K562 (cell line): ENCODE data around the gene HLA-B. TPM values are rescaled to one million over a fixed set of nuclear protein-coding genes. Genes with fewer than 3 reads are reported as not detected.

ENCODE experiments used
- ATAC-seq: fragments of 200-7000 bp; cut with Tn5 transposase; 3 replicates; pipeline ENCODE4 v1.9.1; 2020; ENCODE audit warnings: moderate library complexity
- BruUV-seq: library from RNA; stranded (reverse); fragments of 400-500 nt; replicated peaks from 2 replicates; lab custom pipeline; 2021; lab: Mats Ljungman, UMichigan
- CTCF ChIA-PET: fragments of 300-600 bp; formaldehyde crosslinking; extraction: SDS; loops from one replicate; lab custom pipeline; 2021; ENCODE audit warnings: low intra/inter-chr PET ratio; lab: Yijun Ruan, JAX
- POLR2A ChIA-PET: fragments of 300-600, 350-650 bp; sonication (Branson Sonifier 250); formaldehyde crosslinking; extraction: SDS; loops from one replicate; lab custom pipeline; 2021; ENCODE audit warnings: antibody characterized with exemption, inconsistent platforms; lab: Yijun Ruan, JAX
- DNase-seq, 4 experiments: peaks; one replicate each; pipeline versions ENCODE4 v3.0.0 to v3.0.0-alpha.2; 2011 to 2018; ENCODE audit warnings: low spot score in 3 of 4, mixed read lengths in 3 of 4; ENCODE audit errors: extremely low read depth in 1 of 4
- FAIRE-seq: peaks from 2 replicates; lab custom pipeline; 2011; peaks lifted over from hg19 to GRCh38; lab: Jason Lieb, UNC
- H2AFZ ChIP-seq: 2 replicates; pipeline ENCODE4 v1.6.0; 2011; ENCODE audit warnings: low read depth, low read length, control low read depth, inconsistent platforms
- H3K27ac ChIP-seq: fragments of 200-600 bp; 3 replicates; pipeline ENCODE4 v1.8.0; 2011; ENCODE audit warnings: low read depth, mild to moderate bottlenecking, control low read depth, inconsistent platforms, low read length, moderate library complexity, mixed read lengths; ENCODE audit errors: extremely low read depth
- H3K27me3 ChIP-seq, 2 experiments: fragments of 300-600 bp in 1 of 2; 2 replicates in 1 of 2; 3 replicates in 1 of 2; pipeline versions ENCODE4 v1.6.0 to v1.8.0; 2011; ENCODE audit warnings: inconsistent platforms in 2 of 2, low read length in 2 of 2, mild to moderate bottlenecking in 1 of 2, mixed read lengths in 1 of 2, moderate library complexity in 1 of 2; ENCODE audit not compliant: control insufficient read depth in 2 of 2, insufficient read depth in 2 of 2
- H3K36me3 ChIP-seq: fragments of 300-600 bp; 3 replicates; pipeline ENCODE4 v1.8.0; 2011; ENCODE audit warnings: mild to moderate bottlenecking, low read length, inconsistent platforms; ENCODE audit not compliant: control insufficient read depth, insufficient read depth
- H3K4me1 ChIP-seq, 2 experiments: fragments of 200-600 bp in 1 of 2; replicated peaks in 1 of 2; 2 replicates in 1 of 2; 3 replicates in 1 of 2; pipeline versions ENCODE4 v1.5.1 to v1.8.0; 2011; ENCODE audit warnings: inconsistent platforms in 2 of 2, low read length in 2 of 2, mild to moderate bottlenecking in 1 of 2, mixed read lengths in 1 of 2, moderate library complexity in 1 of 2; ENCODE audit not compliant: control insufficient read depth in 2 of 2, insufficient read depth in 2 of 2
- H3K4me2 ChIP-seq: 2 replicates; pipeline ENCODE4 v1.6.1; 2011; ENCODE audit warnings: low read length, control low read depth, inconsistent platforms, mixed read lengths; ENCODE audit not compliant: insufficient read depth
- H3K4me3 ChIP-seq: fragments of 200-600 bp; sonication (generic), shearing (Covaris generic); 2 replicates; pipeline ENCODE4 v1.5.1; 2016; ENCODE audit warnings: control low read depth, inconsistent platforms
- H3K79me2 ChIP-seq: fragments of 200-600 bp; 3 replicates; pipeline ENCODE4 v1.8.0; 2011; ENCODE audit warnings: low read length, inconsistent platforms; ENCODE audit not compliant: control insufficient read depth, insufficient read depth
- H3K9ac ChIP-seq, 2 experiments: 2 replicates each; pipeline versions ENCODE4 v1.6.0 to v1.6.1; 2011; ENCODE audit warnings: low read depth in 2 of 2, low read length in 2 of 2, control low read depth in 1 of 2, inconsistent platforms in 1 of 2, mild to moderate bottlenecking in 1 of 2, mixed read lengths in 1 of 2; ENCODE audit not compliant: insufficient read depth in 1 of 2
- H3K9me1 ChIP-seq: one replicate; pipeline ENCODE4 v1.6.0; 2011; ENCODE audit warnings: inconsistent platforms, mild to moderate bottlenecking, low read length, moderate library complexity; ENCODE audit not compliant: control insufficient read depth, insufficient read depth
- H3K9me3 ChIP-seq: replicated peaks from 2 replicates; pipeline ENCODE4 v1.5.1; 2011; ENCODE audit warnings: low read depth, low read length, inconsistent platforms; ENCODE audit not compliant: control insufficient read depth, insufficient read depth
- H4K20me1 ChIP-seq: replicated peaks from 2 replicates; pipeline ENCODE4 v1.6.1; 2011; ENCODE audit warnings: low read length, inconsistent platforms, mixed read lengths; ENCODE audit not compliant: control insufficient read depth, insufficient read depth
- NFRKB ChIP-seq: fragments of 450-650 bp; IDR thresholded peaks from 2 replicates; pipeline ENCODE4 v1.6.1; 2016; ENCODE audit warnings: low read depth
- NUFIP1 ChIP-seq: fragments of 450-650 bp; IDR thresholded peaks from 2 replicates; pipeline ENCODE4 v1.6.1; 2018; ENCODE audit not compliant: partially characterized antibody
- THAP7 ChIP-seq: fragments of 250-450 bp; sonication (Bioruptor Pico); IDR thresholded peaks from 2 replicates; pipeline ENCODE4 v1.5.0; 2021
- XRCC3 ChIP-seq: fragments of 450-650 bp; IDR thresholded peaks from 2 replicates; pipeline ENCODE4 v1.6.1; 2017; ENCODE audit warnings: mild to moderate bottlenecking, moderate library complexity
- ZBTB33 ChIP-seq: sonication (generic); formaldehyde crosslinking; IDR thresholded peaks from 2 replicates; pipeline ENCODE4 v1.8.1; 2023; ENCODE audit warnings: mild to moderate bottlenecking, missing genetic modification reagents
- ZHX1 ChIP-seq: fragments of 150-350 bp; conservative IDR thresholded peaks from 2 replicates; pipeline ENCODE4 v1.6.1; 2014; ENCODE audit warnings: low read length
- ZNF561 ChIP-seq: fragments of 450-650 bp; formaldehyde crosslinking; conservative IDR thresholded peaks from 2 replicates; pipeline ENCODE4 v1.4.0; 2020; ENCODE audit warnings: mild to moderate bottlenecking, moderate library complexity
- WGBS: fragments of 100-300 bp; shearing (Covaris generic); methylation state at CpG from one replicate; pipeline ENCODE4 v1.1.6; 2016; ENCODE audit warnings: low coverage, mixed read lengths; ENCODE audit not compliant: insufficient coverage; ENCODE audit errors: missing lambda C conversion rate; 5-methylcytosine and 5-hydroxymethylcytosine counted together
- in situ Hi-C: fragments of 300-500 bp; cut with MboI; formaldehyde crosslinking; loops from 4 replicates; pipeline ENCODE4 v1.15.0; 2018; ENCODE audit warnings: inconsistent platforms, mixed read lengths
- intact Hi-C: fragments of 100-400 bp; cut with micrococcal nuclease; formaldehyde crosslinking; loops from 2 replicates; pipeline ENCODE4 v1.14.2; 2022
- polyA plus RNA-seq, 8 experiments: library from polyadenylated mRNA; depleted of rRNA in 4 of 8; stranded (reverse) in 5 of 8; unstranded in 3 of 8; fragments of >200 nt; fragmentation: Nextera tagmentation in 2 of 8; fragmentation: Illumina TruSeq in 1 of 8; extraction: Ambion mirVana in 2 of 8; extraction: Trizol in 1 of 8; gene quantifications; 2 replicates each; pipeline versions ENCODE4 v1.2.1 to v1.2.3, GENCODE V29; 2011 to 2014; ENCODE audit warnings: inconsistent platforms in 1 of 8, missing spikeins in 1 of 8
- total RNA-seq, 7 experiments: library from RNA; depleted of rRNA in 6 of 7; stranded (reverse); fragments of >200 nt in 6 of 7; fragmentation: Illumina TruSeq in 2 of 7; extraction: Trizol in 2 of 7; gene quantifications; 2 replicates each; pipeline versions ENCODE4 v1.2.1 to v1.2.3, GENCODE V29; 2011 to 2021; ENCODE audit warnings: low replicate concordance in 1 of 7

Gene HLA-B
- total and polyA plus RNA-seq, 9 of the 15 experiments (the other 6 are each of a cell fraction or from before 2014, with no cell fraction given) = 0.07 to 9.7 (median 0.65) TPM; not detected in 2

GRCh38 chr6:31357886-31358285 lies 907 bp upstream of the HLA-B start:
- H3K4me2 ChIP-seq = no peak overlapping the region
- intact Hi-C loops = loop anchor here (2.0 kb wide), 1 partner anchor 85 kb away; the partner anchor contains the start of gene HLA-C

More at GRCh38 chr6:31357886-31358285, 907 bp upstream of the HLA-B start:
- FAIRE-seq (no peak), ATAC-seq (no peak), DNase-seq (no peak)
- peaks cover 0 to 12% of the 10 kb centered on the region in 2 experiments; a peak in 2 of 5 replicates for H3K4me1 ChIP-seq
- ChIA-PET CTCF (no interaction called here), POLR2A (no interaction called here)
- no peak overlapping the region for H2AFZ ChIP-seq
- no peak overlapping the region for H3K27ac ChIP-seq
- H3K9me3 ChIP-seq = no peaks in the 10 kb centered on the region
- H3K27me3 ChIP-seq = peaks cover 25 to 33% of the 10 kb centered on the region in 2 experiments
- 9% methylated on average over 6 of the region's 6 CpGs for WGBS
- H3K9ac ChIP-seq = no peak overlapping the region
- no TSS peak for BruUV-seq
- no peaks in the 10 kb centered on the region for H3K36me3 ChIP-seq
- no peak for TF ChIP-seq XRCC3
- no peak for TF ChIP-seq ZNF561 (CRISPR knock-in tag)
- TF ChIP-seq THAP7 = no peak
- no peak for TF ChIP-seq NUFIP1
- TF ChIP-seq NFRKB = no peak
- TF ChIP-seq ZHX1 = no peak
- no peak for TF ChIP-seq ZBTB33 (CRISPR knock-in tag)
- H3K4me3 ChIP-seq = no peak overlapping the region
- in situ Hi-C loops = no loop called here
- no peaks in the 10 kb centered on the region for H3K79me2 ChIP-seq
- no peaks in the 10 kb centered on the region for H3K9me1 ChIP-seq
- no peaks in the 10 kb centered on the region for H4K20me1 ChIP-seq
